GM13977 (cell line): ENCODE measurements around the gene GSTA2.

Experiments
- DNase-seq: peaks from one replicate; pipeline ENCODE4 v3.0.0; 2012; ENCODE audit warnings: low spot score
- CTCF ChIP-seq: IDR thresholded peaks from 2 replicates; pipeline ENCODE4 v1.5.1; 2012; ENCODE audit warnings: mild to moderate bottlenecking, control low read depth; ENCODE audit not compliant: insufficient read depth; ENCODE audit errors: extremely low read depth, missing control alignments
- in situ Hi-C: fragments of 300-500 bp; cut with MboI; formaldehyde crosslinking; loops from one replicate; pipeline ENCODE4 v1.12.0; 2022; ENCODE audit warnings: low sequenced_read_pairs, low pct_unique_long_range_greater_than_20kb, mixed read lengths, inconsistent platforms; ENCODE audit not compliant: unreplicated experiment

The GSTA2 gene

GRCh38 chr6:52704060-52704459, 59.2 kb downstream of the GSTA2 start:
- DNase-seq: no peak
- in situ Hi-C loops: no loop called here

More at GRCh38 chr6:52704060-52704459, 59.2 kb downstream of the GSTA2 start:
- no peak for TF ChIP-seq CTCF
